HepG2 (cell line): ENCODE measurements around the gene PTPRM.

Experiments used
- EHMT2 ChIP-seq: fragments of 200-600 bp; sonication (generic); IDR thresholded peaks from 2 replicates; pipeline ENCODE4 v1.7.0; 2017; ENCODE audit warnings: antibody characterized with exemption, low read depth, low read length, borderline replicate concordance
- GRHL1 ChIP-seq: sonication (generic); formaldehyde crosslinking; conservative IDR thresholded peaks from 2 replicates; pipeline ENCODE4 v1.8.0; 2022; ENCODE audit warnings: missing genetic modification reagents
- KDM3A ChIP-seq: IDR thresholded peaks from 2 replicates; pipeline ENCODE4 v1.6.1; 2018; ENCODE audit warnings: low read depth, missing compliant biosample characterization
- MTF1 ChIP-seq: sonication (generic); formaldehyde crosslinking; IDR thresholded peaks from 2 replicates; pipeline ENCODE4 v1.5.0; 2020; ENCODE audit warnings: missing genetic modification reagents
- POLR2A ChIP-seq, 2 experiments: IDR thresholded peaks; 2 replicates each; pipeline ENCODE4 v1.6.1; 2011; ENCODE audit warnings: low read depth in 2 of 2, low read length in 2 of 2, mild to moderate bottlenecking in 1 of 2, moderate library complexity in 1 of 2; ENCODE audit not compliant: insufficient read depth in 1 of 2
- ZBTB7A ChIP-seq: sonication (generic); formaldehyde crosslinking; IDR thresholded peaks from 2 replicates; pipeline ENCODE4 v1.8.0; 2022; ENCODE audit warnings: mild to moderate bottlenecking, missing genetic modification reagents
- ZFP41 ChIP-seq: sonication (generic); formaldehyde crosslinking; IDR thresholded peaks from 2 replicates; pipeline ENCODE4 v1.4.0; 2020; ENCODE audit warnings: mild to moderate bottlenecking, missing genetic modification reagents, borderline replicate concordance
- ZNF18 ChIP-seq: sonication (generic); formaldehyde crosslinking; IDR thresholded peaks from 2 replicates; pipeline ENCODE4 v1.8.0; 2022; ENCODE audit warnings: mild to moderate bottlenecking, missing genetic modification reagents; ENCODE audit not compliant: insufficient replicate concordance
- ZSCAN9 ChIP-seq: IDR thresholded peaks from 2 replicates; pipeline ENCODE4 v1.6.1; 2016; ENCODE audit warnings: borderline replicate concordance

- TF ChIP-seq MTF1 (CRISPR knock-in tag) = no peak
- no peak for TF ChIP-seq ZSCAN9 (CRISPR knock-in tag)
- no peak for TF ChIP-seq ZBTB7A (CRISPR knock-in tag)
- no peak for TF ChIP-seq POLR2A (IDR thresholded peaks at IDR 0.05; ENCODE audit: insufficient read depth in 1 of 2, low read depth in 2 of 2, low read length in 2 of 2)
- TF ChIP-seq ZNF18 = no peak
- no peak for TF ChIP-seq KDM3A
- TF ChIP-seq GRHL1 (CRISPR knock-in tag) = no peak
- TF ChIP-seq ZFP41 (CRISPR knock-in tag) = no peak
- TF ChIP-seq EHMT2 = no peak
These were observed 352.4 kb downstream of the PTPRM start for GRCh38 chr18:7919565-7919964.
